Epithelial cell of prostate (primary cell): ENCODE data around the gene ZMYND8.
"Not testable (repeated sequence)": the region's sequence is repeated elsewhere in the genome, so short reads cannot be mapped to it uniquely, and the experiment has no call there.

ENCODE experiments used
- DNase-seq: peaks from one replicate; pipeline ENCODE4 v3.0.0-alpha.2; 2011; ENCODE audit warnings: low read depth, low spot score
- H3K27ac ChIP-seq: fragments of 450-650 bp; 2 replicates; pipeline ENCODE4 v1.5.1; 2017; ENCODE audit warnings: mild to moderate bottlenecking

ZMYND8 gene

GRCh38 chr20:47293631-47294030 lies 62.9 kb downstream of the ZMYND8 start:
- DNase-seq, result no peak
- no peak overlapping the region for H3K27ac ChIP-seq

- DNase-seq, result no peak
- H3K27ac ChIP-seq, result no peak overlapping the region
Observed at GRCh38 chr20:47292581-47292980, 63.9 kb downstream of the ZMYND8 start.

GRCh38 chr20:47290666-47291430 lies 65.7 kb downstream of the ZMYND8 start:
- H3K27ac ChIP-seq, result no peak overlapping the region
- DNase-seq, result no peak

- no peak for DNase-seq
- no peak overlapping the region for H3K27ac ChIP-seq
Observed at GRCh38 chr20:47290008-47290407, 66.5 kb downstream of the ZMYND8 start.

GRCh38 chr20:47289096-47289495 lies 67.4 kb downstream of the ZMYND8 start:
- no peak for DNase-seq
- H3K27ac ChIP-seq, result no peak overlapping the region

- H3K27ac ChIP-seq, DNase-seq: not testable (repeated sequence)
Observed at GRCh38 chr20:47288530-47288929, 68.0 kb downstream of the ZMYND8 start.

DNA sequence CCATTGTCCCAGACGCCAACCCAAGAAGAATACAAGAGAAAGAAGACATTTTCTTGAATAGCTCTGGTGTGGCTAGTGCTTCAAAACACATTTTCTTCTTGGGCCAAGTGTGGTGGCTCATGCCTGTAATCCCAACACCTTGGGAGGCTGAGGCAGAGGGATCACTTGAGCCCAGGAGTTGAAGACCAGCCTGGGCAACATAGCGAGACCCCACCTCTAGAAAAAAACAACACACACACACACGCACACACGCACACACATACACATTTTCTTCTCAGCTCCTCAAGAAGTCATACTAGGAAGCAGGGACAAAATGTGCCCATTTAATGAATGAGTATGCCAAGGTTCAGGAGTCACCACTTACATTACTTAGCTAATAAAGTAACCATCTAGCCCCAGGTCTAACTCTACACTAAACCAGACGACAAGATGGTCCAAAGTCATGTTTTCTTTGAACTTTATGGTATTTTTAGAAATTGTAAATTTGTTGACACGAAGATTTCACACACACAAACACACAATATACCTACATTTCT lies 68.8 kb downstream of the ZMYND8 start:
- no peak for DNase-seq
- H3K27ac ChIP-seq, result no peak overlapping the region

GRCh38 chr20:47286681-47287080 lies 69.8 kb downstream of the ZMYND8 start:
- H3K27ac ChIP-seq, result no peak overlapping the region
- no peak for DNase-seq

DNA sequence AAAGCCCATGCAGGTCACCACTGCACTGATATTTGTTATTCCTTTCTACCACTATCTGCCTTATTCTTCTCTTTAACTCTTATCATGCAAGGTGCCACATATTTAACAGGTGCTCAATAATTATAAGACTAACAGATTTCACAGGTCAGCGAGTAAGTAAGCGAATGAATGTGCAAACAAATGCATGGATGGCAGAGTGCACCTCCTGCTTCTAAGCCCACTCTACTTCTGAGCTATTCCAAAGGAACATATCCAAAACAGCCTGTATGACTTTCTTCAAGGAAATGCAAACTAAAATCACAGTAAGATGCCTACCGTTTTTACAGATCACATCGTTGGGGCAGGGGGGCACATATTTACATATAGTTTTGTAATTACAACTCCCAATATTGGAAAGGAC lies 71.3 kb downstream of the ZMYND8 start:
- H3K27ac ChIP-seq, result no peak overlapping the region
- DNase-seq, result no peak

- no peak for DNase-seq
- H3K27ac ChIP-seq, result no peak overlapping the region
Observed at GRCh38 chr20:47284373-47284772, 72.1 kb downstream of the ZMYND8 start.

DNA sequence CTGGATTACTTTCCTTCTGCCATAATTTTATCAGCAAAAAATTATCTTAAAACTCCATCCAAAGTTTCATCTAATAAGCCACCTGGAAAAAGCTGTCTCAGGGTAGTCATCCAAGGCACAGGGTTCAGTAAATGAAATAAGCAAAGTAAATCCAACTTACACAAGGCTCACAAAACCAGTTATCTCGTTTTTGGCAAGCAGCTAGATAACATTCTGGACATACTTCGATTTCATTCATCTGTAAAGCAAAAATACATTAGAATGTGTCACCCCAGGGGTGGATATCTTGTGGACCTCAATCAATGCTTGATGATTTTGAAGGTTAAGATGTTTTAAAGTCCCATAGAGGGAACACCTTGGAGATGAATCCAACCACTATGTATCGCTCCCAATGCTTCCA lies 73.1 kb downstream of the ZMYND8 start:
- no peak for DNase-seq
- H3K27ac ChIP-seq, result no peak overlapping the region

- no peak for DNase-seq
- H3K27ac ChIP-seq, result no peak overlapping the region
Observed at GRCh38 chr20:47282864-47283263, 73.6 kb downstream of the ZMYND8 start.

DNA sequence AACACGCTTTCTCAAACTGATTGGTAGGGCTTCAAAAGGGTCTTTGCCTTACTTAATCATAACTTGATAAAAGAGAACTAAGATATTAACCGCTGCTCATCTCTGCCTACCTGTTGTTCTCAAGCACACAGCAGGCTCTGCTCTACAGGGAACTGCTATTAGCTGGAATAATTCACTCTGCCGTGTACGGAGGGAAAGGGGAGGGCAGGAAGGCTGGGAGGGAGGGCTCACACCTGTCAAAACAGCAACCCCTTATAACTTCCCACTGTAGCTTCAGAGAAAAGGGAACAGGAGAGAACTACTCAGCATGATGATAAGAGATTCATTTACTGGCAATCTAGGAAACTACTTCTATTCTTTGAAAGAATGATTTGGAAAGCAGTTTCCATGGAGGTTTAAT lies 75.1 kb downstream of the ZMYND8 start:
- no peak for DNase-seq
- H3K27ac ChIP-seq, result no peak overlapping the region

- no peak overlapping the region for H3K27ac ChIP-seq
- no peak for DNase-seq
Observed at GRCh38 chr20:47280668-47281067, 75.8 kb downstream of the ZMYND8 start.

DNA sequence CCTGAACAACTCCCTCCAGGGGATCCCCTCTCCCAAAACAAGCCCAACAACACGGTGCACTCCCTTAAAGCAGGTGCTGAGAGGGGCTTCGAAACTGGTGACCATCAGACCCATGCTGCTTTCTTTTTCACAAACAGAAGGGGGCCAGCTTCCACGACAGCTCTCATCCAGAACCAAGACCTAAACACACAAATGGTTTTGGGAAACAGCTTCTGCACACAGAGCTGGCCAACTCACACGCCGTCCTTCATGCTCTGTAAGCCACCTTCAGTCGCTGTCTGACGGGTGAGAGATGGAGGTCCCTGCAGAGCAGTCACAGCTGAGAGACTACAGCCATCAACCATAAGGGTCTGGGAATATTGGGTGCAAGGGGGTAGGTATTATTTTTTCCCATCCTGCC lies 76.3 kb downstream of the ZMYND8 start:
- no peak overlapping the region for H3K27ac ChIP-seq
- no peak for DNase-seq

DNA sequence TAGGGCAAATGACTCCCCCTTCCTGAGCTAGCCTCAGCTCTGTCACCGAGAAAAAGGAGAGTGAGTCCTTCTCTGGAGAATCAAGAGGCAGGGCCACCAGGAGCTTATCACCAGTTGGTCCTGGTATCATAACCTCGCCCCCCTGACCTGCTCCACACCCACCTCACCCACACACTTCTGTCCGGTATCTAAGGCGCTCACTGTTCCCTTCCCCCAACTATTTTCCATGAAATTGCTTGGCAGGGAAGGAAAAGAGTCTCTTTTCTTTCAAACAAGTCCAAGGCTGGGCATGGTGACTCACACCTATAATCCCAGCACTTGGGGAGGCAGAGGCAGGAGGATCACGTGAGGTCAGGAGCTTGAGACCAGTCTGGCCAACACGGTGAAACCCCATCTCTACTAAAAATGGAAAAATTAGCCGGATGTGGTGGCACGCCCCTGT lies 77.6 kb downstream of the ZMYND8 start:
- H3K27ac ChIP-seq, result peak overlapping the region; percentile 6
- DNase-seq, result no peak

- H3K27ac ChIP-seq, DNase-seq: not testable (repeated sequence)
Observed at GRCh38 chr20:47277535-47277872, 79.0 kb downstream of the ZMYND8 start.

GRCh38 chr20:47276851-47277534 lies 79.5 kb downstream of the ZMYND8 start:
- DNase-seq, result no peak
- H3K27ac ChIP-seq, result peak overlapping the region; percentile 87

DNA sequence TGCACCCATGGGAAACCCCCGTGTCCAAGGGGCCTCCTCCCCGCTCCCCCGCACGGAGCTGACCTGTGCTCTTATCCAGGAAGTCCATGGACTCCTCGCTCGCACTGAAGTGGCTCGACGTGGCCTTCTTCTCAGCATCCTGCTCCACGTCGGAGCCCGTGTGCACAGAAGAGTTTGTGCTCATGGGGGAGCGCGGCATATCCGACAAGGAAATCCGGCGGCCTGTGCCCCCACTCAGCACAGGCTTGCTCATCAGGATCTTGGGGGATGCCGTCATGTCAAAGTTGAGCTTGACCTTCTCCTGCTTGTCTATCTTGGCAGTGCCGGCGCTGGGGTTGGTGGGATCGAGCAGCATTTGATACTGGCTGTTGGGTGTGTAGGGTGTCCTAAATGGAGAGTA lies 80.2 kb downstream of the ZMYND8 start:
- no peak for DNase-seq
- peak overlapping the region; percentile 87 for H3K27ac ChIP-seq

- peak overlapping the region; percentile 87 for H3K27ac ChIP-seq
- DNase-seq, result no peak
Observed at GRCh38 chr20:47275548-47275947, 81.0 kb downstream of the ZMYND8 start.

DNA sequence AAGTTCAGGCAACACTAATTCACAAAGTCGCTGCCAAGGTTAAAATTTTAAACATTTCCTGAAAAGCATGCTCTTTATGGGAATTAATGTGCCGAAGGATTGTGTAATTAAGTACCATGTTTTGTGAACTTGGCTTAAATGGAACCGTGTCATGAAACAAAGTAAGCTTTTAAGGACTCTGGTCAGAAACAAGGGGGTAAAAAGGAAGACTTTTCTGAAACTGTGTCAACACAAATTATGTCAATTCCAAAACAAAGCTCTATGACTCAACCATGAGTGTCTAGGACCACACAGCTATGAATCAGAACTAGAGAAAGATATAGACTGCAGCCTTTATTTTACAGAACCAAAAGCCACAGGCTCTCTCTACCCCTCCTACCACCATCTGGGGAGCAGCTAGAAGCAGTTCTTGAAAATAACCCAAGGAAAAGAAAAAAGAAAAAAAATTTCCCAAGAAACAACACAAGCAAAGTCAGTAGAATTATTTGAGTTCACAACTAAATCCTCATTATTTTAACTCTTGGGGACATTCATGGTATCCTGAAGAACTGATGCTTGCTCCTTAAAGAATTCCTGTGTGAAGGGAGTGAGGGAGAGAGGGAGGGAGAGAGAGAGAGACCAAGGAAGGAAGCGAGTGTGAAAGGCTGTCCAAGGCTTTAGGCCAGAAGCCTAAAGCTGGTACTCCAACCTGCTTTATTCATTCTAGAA lies 81.9 kb downstream of the ZMYND8 start:
- peak overlapping the region; percentile 87 for H3K27ac ChIP-seq
- DNase-seq, result peak; percentile 56
